Colon (tissue), 2 donors: Measurements from ENCODE around the gene SELENOP.
"Not testable (repeated sequence)": the region's sequence is repeated elsewhere in the genome, so short reads cannot be mapped to it uniquely, and the experiment has no call there.

ENCODE experiments used
- FAIRE-seq: peaks from 2 replicates; lab custom pipeline; 2012; peaks lifted over from hg19 to GRCh38; lab: Jason Lieb, UNC
- donor health status: control.
- donor health status: control.

Gene SELENOP

DNA sequence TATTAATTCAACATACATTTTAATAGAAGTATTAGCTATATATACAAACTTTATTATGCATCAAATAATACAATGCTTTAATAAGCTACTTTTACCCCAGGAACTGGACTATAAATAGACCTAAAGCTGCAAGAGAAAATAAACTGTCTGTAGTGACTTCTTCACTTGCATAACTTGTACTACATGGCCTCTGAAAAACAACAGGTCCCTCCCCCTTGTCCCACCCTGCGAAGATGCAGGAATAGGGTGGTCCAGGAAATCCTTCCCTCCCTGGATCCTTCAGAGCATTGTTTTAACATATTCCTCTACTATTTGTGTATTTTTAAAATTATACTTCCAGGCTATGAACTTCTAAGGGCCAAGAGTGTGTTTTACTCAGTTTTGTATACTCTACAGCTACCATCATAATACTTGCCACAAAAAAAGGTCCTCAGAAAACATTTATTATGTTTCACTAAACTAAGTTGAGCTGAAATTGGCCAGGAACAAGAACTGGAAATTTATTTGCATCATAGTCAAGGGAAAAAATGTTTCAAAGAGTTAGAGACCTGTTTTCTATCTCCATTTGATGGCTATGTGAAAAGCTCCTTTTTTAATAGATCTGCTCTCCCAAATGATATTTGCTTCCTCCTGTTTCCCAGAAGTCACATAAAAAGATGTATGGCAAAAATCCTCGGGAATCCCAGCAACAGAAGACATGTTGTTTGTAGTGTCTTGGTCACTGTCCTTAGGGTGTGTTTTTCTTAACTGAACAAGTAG lies 15.2 kb upstream of the SELENOP start:
- FAIRE-seq: no peak

DNA sequence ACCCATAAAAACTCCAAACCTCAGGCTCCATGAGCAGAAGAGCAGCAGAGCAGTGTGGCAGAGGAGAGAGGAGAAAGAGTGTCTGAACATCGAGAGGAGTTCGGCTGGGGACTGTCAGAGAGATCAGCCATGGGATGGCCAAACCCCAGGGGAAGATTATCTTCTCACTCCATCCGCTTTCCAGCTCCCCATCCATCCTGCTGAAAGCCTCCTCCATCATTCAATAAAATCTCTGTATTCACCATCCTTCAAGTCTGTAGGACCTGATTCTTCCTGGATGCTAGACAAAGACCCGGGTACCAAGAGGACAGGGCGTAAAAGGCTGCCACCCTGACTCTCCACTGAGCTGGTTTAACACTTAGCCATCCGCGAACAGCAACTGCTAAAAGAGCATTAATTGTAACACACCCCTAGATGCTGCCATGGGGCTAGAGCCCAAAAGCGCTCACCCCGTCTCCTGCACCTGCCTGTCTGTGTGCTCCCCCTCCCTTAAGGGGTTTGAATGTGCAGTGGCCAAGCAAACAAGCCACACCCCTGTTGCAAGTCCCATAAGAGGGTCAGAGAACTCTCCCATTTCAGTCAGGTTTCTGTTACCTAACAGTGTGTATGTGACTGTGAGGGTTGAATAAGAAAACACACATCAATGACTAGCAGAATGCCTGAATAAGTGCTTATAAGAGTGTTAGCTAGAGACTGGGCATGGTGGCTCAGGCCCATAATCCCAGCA lies 13.9 kb upstream of the SELENOP start:
- no peak for FAIRE-seq

DNA sequence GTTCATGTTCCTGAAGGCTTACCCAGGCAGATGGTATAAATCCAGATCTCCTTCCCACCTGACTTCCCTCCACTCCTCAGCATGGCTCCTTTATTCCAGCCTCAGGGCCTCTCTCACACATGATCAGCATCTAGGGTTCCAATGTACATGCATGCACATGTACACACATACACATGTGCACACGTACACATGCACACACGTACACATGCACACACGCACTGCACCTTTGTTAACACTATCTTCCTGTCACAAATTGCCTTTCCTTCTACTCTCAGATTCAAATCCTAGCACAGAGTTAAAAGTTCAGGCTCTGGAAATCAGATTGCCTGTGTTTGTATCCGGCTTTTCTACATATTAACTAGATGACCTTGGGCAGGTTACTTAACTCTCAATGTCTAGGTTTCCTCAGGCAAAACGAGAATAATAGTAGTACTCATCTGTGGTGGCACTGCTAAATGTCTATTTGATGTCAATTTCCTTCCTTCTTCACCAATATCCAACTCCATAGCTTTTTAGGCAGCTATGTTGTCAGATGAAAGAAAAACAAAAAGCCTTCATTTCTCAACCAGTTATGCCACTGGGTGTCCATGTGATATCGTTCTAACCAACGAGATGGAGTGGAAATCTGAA lies 12.8 kb upstream of the SELENOP start:
- no peak for FAIRE-seq

DNA sequence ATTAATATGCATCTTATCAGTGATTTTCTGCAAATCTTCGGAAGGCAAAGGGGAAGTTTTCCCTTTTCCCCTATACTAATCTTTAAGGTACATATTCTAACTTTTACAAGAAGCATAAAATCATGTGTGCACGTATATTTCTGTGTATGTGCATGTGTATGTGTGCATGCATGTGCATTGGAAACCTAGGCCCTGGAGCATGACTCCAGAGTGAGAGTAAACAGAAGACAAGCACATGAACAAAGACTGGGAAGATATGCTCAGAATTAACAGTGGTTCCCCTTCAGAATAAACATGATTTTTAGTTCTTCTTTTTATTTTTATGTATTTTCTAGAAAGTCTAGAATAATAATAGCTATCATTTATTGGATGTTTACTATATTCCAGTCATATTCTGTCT lies 10.9 kb upstream of the SELENOP start:
- no peak for FAIRE-seq

DNA sequence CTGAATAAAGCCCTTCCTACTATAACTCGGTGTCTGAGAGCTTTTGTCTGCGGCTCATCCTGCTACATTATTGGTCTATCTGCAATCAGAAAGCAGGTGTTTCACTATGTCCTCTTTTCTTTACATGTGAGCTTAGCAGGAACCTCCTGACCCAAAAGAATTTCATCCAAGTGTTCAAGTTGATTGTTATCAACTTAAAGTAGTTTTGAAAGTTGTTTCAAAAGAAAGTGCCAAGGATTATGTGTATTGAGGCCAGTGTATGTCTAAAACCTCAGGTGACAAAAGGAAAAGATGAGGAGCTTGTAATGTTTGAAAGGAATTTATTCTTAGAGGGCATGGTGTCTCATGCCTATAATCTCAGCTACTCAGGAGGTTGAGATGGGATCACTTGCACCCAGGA lies 8.1 kb upstream of the SELENOP start:
- no peak for FAIRE-seq

DNA sequence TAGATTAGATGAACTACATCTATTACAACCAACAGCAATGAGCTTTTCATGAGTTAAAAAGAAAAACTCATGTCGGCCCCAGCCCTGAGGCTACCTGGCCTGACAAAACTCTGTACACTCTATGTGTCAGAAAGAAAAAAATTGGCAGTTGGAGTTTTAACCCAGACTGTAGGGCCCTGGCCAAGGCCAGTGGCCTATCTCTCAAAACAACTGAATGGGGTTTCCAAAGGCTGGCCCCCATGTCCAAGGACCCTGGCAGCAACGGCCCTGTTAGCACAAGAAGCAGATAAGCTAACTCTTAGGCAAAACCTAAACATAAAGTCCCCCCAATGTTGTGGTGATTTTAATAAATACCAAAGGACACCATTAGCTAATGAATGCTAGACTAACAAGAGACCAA lies 4.9 kb upstream of the SELENOP start:
- not testable (repeated sequence) for FAIRE-seq

DNA sequence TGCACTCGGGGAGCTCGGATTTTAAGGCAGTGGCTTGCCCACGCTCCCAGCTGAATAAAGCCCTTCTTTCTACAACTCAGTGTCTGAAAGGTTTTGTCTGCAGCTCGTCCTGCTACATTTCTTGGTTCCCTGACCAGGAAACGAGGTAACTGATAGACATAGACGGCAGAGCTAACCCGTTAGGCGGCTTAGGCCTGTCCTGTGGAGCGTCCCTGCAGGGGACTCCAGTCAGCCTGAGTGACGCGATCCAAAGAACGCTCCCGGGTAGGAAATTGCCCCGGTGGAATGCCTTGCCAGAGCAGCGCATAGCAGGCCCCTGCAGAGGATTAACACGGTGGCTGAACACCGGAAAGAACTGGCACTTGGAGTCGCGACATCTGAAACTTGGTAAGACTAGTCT lies 1.8 kb upstream of the SELENOP start:
- FAIRE-seq: no peak

DNA sequence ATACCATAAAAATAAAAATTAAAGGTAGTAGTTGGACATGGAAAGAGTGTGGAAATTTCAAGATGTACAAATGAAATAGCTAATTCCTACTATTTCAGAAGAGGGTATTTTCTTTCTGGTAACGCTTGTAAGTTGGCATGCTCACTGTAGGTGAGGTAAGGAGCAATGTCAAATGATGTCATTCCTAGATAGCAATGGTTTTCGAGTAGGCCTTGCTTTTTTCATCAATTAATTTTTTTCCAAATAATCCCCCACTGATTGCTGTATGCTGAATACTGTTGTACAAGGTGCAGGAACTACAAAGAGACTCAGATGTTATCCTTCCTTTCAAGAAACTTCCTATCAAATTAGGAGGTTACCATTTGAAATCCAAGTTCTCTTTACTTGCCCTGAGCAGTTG lies 928 bp upstream of the SELENOP start:
- no peak for FAIRE-seq

DNA sequence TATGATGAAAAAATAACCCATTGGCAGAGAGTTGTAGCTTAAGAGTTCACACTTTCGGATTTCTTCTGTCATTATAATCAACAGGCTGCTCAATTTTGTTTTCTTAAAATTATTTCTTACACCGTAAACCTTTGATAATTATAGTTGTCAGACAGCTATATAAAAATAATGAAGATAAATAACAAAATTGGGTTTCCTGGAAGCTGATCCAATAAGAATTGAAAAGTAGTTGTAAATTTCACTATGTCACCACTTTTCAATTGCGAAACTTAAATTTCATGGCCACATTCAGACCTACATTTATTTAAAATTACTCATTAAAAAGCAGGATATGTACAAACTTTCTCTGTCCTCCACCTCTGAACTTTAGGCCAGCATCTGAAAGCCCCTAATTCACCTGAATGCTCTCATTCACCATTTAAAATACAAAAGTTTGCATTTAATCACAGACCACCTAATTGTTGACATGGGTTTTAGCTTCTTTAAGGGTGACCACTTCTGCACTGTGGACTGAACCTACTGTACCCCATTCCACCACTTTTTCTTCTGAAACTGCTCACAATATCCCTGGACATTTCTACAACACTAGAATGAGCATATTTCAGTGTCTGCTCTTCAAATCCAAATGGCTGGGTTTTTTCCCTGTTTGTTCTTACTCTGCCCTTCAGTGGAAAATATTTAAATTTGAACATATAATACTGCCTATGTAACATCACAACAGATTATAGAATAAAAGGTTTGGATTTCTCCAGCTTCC lies 680 bp downstream of the SELENOP start:
- FAIRE-seq: no peak

DNA sequence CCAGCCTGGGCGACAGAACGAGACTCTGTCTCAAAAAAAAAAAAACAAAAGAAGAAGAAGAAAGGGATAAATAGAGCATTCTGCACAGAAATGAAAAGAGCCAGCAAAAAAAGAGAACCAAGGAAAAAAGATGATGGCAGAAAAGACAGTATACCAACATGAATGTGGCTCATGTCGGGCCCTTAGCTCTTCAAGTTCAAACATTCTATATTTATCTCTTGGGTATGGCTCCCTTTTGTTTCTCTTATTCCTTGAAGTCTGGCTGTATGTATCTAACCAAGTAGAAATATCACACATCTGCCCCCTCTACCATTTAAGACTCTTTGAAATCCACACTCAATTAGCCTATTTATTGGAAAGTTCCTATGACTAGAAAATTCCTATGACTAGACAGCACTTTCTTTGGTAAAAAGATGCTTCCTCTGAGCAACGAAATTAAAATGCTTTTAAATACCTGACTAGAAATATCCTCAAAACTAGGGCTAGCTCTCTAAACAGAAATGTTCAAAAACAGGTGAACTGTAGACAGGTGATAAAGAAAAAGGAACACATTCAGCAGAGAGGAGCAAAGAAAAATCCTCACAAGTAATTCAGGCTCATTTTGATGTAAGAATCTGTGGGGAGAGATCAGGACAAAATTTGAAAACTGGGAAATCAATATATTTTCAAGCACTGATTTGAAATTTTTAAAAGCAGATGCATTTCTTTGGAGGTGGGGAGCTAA lies 2.6 kb downstream of the SELENOP start:
- FAIRE-seq: no peak

DNA sequence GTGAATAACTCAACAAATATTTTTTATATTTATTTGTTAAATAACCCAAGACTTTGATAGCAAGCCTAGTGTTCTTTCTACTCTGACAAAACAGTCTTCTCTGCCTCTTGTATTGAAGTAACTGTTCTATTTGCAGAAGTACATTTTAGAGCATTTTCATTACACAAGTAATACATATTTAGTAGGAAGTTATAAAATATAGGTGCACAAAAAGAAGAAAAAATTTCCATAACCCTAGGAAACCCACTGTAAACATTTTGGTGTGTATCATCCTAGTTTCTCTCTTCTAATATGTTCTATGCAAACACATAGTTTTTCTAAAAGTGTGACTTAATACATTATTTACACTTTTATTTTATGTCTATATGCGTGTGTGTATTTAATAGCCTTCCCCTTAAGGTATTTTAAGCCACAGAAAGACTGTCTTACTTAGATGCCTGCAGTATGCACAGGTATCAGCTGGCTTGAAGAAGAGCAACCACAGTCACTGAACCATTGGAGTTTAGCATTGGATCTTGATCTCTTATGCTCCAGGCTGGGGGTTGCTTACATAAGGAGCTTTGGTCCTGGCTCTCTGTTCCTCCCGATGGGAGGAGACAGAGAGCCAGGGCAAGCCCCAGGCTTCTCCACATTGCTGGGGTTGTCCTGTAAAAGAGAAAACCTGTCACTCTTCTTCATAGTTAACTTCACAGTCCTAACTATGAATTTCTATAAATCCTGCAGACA lies 3.8 kb downstream of the SELENOP start:
- no peak for FAIRE-seq

DNA sequence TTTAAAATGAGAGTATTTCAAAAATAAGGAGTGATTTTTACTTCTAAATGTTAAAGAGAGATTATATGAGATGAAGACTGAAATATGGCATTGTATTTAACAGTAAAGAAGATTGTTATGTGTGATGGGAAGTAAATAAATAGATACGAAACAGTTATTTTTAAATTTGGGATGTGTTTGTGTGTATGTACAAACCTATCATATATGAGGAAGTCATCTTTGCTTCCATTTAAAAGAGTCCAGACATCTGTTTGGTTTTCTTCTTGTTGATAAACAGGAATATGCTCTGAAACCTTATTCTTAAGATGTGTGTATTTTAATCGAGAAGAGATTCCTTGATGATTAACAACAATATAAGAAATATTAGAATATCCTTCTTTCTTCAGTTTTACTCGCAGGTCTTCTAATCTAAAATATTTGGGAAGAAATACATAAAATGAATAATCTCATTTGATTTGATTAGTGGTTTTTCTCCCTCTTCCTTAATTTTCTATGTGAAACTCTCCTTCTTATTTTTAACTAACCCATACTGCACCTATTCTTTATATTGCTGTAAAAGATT lies 4.9 kb downstream of the SELENOP start:
- no peak for FAIRE-seq

DNA sequence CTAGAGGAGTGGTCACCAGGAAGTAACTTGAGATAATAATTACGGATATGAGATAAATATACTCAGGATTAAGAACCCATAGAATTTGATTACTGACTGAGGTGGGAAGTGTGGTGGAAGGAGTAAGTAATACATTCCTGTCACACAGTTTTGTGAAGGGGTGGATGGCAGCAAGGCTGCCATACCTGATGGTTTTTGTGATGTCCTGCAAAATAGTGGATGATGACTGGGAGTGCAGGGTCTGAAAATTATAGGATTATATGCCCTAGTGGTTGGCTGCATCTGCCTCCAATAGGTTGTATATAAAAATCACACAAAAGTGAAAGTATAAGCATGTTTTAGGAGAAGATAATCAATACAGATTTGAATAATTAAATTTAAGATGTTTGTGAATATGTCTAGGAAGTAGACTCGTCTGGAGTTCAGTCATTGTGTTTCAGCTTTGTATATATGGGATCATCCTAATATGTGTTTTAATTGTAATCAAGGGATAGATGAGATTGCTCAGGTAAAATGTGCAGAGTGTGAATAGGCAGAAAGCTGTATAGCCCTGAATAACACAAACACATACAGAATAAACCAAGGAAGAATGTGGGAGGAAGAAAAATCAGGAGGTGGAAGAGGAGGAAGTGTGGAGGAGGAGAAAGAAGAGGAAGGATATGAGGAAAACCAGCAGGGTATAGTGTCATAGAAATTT lies 5.5 kb downstream of the SELENOP start:
- FAIRE-seq: no peak

DNA sequence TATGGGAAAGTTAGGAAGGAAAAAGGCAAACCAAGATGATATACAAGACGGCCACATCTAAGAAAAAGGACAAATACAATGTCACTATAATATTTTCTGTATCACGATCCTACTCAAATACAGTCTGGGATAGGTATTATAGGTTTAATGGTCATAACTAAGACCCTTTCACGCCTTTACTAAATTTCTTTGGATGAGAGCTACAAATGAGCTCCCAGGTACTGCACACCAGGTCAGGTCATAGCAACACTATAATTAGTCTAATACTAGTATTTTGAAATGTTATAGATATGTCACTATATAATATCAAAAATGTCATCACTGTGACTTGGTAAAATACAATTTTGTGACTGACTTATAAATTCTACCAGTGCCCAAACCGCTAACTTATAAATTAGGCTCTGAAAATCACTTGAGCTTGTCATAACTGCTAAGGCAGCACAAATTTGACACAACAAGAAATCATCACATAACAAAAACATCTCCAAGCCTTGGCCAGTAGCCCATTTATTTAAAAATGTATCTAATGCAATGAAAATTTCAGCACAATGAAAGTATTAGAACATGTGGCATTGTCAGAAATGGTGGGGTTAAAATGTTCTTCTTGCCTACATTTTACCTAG lies 6.9 kb downstream of the SELENOP start:
- FAIRE-seq: no peak

DNA sequence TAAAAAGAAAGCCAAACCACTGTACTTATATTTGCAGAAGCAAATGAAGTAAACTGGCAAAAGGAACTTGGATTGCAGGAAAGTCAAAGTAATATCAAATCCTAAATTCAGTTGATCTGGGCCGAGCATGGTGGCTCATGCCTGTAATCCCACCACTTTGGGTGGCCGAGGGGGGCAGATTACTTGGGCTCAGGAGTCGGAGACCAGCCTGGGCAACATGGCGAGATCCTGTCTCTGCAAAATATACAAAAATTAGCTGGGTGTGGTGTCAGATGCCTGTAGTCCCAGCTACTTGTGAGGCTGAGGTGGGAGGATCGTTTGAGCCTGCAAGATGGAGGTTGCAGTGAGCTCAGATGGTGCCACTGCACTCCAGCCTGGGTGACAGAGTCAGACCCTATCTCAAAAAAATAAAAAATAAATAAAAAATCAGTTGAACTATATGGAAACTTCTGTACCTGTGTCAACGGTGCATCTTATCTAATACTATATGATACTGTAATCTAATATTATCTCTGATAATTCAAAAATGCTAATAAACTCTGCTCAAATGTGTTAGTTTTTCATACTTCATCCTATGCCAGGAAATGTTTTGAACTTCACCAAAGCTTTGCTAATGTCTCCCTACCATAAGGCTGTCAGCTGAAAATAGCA lies 10.1 kb downstream of the SELENOP start:
- FAIRE-seq: no peak

DNA sequence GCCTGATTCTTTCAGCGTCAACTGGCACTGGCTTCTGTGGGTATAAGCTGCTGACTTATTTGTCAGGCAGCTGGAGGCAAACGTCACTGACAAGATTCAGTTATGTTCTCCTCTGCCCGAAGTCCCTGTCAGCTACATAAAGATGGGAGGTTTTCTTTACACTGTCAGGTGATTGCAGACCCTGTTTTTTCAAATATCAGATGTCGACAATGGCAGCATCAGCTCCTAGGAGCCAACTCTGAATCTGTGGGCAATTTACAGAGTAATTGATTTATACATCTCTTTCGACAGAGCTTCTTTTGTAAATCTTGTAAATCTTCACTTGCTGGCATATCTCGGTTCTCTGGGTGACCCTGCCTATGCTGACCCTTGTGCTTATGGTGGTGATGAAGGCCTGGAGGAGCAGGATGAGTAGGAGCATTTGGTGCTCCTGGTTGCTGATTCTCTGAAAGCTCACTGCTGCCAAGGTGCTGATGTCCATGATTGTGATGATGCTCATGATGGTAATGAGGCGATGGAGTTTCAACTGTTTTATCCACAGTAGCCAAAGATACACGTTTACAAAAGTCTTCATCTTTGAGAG lies 10.9 kb downstream of the SELENOP start:
- no peak for FAIRE-seq

DNA sequence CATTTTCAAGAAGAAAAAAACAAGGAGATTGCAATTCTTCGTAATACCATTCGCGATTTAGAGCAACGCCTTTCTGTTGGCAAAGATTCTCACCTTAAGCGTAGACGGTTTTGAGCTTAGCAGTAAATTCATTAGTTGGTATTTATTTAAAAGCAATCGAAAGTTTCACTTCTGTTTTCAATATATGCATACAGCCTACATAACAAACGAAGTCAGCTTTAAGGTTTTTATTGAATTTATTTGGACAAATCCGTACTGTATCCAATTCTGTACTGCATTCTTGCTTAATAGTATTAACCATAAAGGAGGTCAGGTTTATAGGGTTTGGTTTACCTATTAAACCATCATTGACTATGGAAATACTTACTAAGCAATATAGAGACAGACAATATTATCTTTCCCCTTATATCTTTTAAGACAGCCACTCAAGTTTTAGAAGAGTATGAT lies 12.0 kb downstream of the SELENOP start:
- no peak for FAIRE-seq

DNA sequence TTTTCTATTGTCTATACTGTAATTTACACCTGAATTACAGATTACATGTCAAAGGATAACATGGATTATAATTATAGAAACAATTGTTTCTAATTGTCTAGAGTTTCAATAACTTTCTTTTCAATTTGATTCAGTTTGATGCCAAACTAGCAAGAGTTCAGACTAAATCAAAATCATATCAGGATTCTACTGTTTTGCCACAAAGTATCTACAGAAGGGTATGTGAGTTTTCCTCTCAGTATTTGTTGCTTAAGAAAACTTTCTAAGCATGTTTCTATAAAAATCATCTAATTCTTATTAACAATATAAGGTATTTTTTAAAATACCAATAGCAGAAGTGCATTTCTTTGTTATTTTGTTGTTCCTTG lies 12.5 kb downstream of the SELENOP start:
- FAIRE-seq: no peak
